22Rv1 (cell line): ENCODE measurements around the gene CPA5.

Source experiments
- CTCF ChIP-seq: fragments of 450-650 bp; IDR thresholded peaks from 2 replicates; pipeline ENCODE4 v1.5.1; 2017; ENCODE audit warnings: mild to moderate bottlenecking
- ZFX ChIP-seq: fragments of 450-650 bp; IDR thresholded peaks from 2 replicates; pipeline ENCODE4 v1.6.1; 2017; ENCODE audit warnings: antibody characterized with exemption, borderline replicate concordance

- TF ChIP-seq CTCF (no peak), ZFX (no peak)
Observed at GRCh38 chr7:130359276-130359857, 14.8 kb downstream of the CPA5 start.
